ENCODE results near the gene MORN5. TPM values are rescaled to one million over a fixed set of nuclear protein-coding genes. Genes with fewer than 3 reads are reported as not detected.

The MORN5 gene
- total RNA-seq, 4 donors from 2014 or later: 1.8 to 12.6 TPM; not detected in 2

DNA sequence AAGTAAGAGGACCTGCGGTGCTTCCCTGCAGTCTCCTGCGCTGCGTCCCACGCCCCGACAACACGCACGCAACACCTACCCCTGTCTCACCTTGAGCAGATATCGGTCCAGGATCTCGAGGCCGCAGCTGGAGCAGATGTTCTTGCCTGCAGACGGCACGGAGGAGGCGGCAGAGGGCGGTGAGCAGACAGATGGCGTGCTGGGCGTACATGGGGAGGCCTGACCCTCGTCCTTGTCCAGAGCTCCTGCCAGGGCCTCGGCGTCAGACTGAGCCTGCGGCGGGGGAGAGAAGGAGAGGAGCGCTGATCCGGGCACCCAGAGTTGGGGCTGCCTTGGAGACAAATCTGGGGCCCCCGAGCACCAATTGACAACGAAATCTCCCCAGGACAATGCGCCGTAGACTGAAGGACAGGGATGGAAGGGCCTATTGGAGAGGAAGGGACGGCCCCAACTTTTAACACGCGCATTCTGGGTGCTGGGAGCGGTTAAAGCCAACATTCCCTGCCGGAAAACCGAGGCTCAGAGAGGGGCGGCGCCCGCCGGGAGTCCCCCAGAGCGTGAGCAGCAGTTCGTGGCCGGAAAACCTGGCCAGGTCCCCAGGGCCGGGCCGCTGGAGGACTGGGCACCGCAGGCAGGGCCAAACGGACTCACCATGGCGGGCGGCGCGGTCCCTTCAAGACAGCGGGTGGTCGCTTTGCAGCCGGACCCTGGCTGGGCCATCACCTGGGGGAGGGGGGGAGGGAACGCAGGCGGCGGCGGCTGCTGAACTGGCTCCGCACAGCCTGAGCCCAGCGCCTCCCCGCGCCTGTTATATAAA is 67.3 kb downstream of the MORN5 start:
- Histone ChIP-seq H3K36me3 (no peaks in the 10 kb centered on the region), H3K27ac (no peak overlapping the region), H3K4me3 (no peak overlapping the region), H3K4me1 (peaks cover 0 to 4% of the 10 kb centered on the region in 2 donors), H3K9me3 (no peaks in the 10 kb centered on the region), H3K27me3 (peaks cover 8 to 52% of the 10 kb centered on the region in 2 donors)
- no peak for DNase-seq
- intact Hi-C loops (cut with DNase I; ENCODE audit: low total_unique reads): no loop called here
- no peak for TF ChIP-seq POLR2A (IDR thresholded peaks at IDR 0.05)
- TF ChIP-seq, protein P1, sequence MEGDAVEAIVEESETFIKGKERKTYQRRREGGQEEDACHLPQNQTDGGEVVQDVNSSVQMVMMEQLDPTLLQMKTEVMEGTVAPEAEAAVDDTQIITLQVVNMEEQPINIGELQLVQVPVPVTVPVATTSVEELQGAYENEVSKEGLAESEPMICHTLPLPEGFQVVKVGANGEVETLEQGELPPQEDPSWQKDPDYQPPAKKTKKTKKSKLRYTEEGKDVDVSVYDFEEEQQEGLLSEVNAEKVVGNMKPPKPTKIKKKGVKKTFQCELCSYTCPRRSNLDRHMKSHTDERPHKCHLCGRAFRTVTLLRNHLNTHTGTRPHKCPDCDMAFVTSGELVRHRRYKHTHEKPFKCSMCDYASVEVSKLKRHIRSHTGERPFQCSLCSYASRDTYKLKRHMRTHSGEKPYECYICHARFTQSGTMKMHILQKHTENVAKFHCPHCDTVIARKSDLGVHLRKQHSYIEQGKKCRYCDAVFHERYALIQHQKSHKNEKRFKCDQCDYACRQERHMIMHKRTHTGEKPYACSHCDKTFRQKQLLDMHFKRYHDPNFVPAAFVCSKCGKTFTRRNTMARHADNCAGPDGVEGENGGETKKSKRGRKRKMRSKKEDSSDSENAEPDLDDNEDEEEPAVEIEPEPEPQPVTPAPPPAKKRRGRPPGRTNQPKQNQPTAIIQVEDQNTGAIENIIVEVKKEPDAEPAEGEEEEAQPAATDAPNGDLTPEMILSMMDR (IDR thresholded peaks at IDR 0.05): no peak

DNA sequence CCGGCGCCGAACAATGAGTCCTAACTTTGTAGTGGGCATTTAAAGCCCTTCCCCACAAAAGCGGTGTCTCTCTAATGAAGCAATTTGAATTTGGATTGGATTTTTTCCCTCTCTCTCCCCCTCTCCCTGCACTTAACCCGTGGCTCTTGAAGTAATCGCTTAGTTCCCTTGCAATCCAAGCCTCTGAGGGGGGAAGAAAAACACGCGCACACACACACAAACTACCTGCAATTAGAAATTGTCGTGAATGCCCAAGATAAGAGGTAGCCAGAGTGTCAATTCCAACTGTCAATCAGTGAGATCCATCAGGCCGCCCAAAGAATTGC is 67.8 kb downstream of the MORN5 start:
- no peak overlapping the region for H3K27ac ChIP-seq
- peaks cover 0 to 4% of the 10 kb centered on the region in 2 donors for H3K4me1 ChIP-seq
- H3K36me3 ChIP-seq: no peaks in the 10 kb centered on the region
- intact Hi-C loops (cut with DNase I; ENCODE audit: low total_unique reads): no loop called here
- DNase-seq: no peak
- H3K9me3 ChIP-seq: no peaks in the 10 kb centered on the region
- TF ChIP-seq, protein P1 (IDR thresholded peaks at IDR 0.05): no peak
- no peak for TF ChIP-seq POLR2A (IDR thresholded peaks at IDR 0.05)
- no peak overlapping the region for H3K4me3 ChIP-seq
- H3K27me3 ChIP-seq: peaks cover 8 to 46% of the 10 kb centered on the region in 2 donors

DNA sequence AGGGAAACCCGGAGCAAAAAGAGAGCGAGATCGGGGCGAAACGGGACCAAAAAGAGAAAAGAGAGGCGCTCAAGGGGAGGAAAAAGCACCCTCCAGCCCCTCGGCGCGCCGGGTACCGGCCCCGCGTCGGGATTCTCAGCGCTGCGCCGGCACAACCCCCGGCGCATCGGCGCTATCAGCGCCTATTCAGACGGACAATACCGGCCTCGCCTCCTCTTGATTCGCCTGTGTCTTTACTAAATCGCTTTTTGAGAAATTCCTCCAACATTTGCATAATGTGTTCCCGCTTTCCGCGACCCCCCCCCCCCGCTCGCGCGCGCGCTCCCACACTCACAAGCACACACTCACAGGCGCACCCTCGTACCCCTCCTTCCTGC is 68.5 kb downstream of the MORN5 start:
- Histone ChIP-seq H3K36me3 (no peaks in the 10 kb centered on the region), H3K4me3 (peak overlapping the region; percentile 18 to 38), H3K27ac (peak overlapping the region in 1 of 2 donors; percentile 32), H3K27me3 (peaks cover 8 to 43% of the 10 kb centered on the region in 2 donors), H3K9me3 (no peaks in the 10 kb centered on the region), H3K4me1 (peaks cover 0 to 4% of the 10 kb centered on the region in 2 donors)
- DNase-seq: no peak
- intact Hi-C loops (cut with DNase I; ENCODE audit: low total_unique reads): no loop called here
- TF ChIP-seq, protein P1 (IDR thresholded peaks at IDR 0.05): no peak
- TF ChIP-seq POLR2A (IDR thresholded peaks at IDR 0.05): no peak

DNA sequence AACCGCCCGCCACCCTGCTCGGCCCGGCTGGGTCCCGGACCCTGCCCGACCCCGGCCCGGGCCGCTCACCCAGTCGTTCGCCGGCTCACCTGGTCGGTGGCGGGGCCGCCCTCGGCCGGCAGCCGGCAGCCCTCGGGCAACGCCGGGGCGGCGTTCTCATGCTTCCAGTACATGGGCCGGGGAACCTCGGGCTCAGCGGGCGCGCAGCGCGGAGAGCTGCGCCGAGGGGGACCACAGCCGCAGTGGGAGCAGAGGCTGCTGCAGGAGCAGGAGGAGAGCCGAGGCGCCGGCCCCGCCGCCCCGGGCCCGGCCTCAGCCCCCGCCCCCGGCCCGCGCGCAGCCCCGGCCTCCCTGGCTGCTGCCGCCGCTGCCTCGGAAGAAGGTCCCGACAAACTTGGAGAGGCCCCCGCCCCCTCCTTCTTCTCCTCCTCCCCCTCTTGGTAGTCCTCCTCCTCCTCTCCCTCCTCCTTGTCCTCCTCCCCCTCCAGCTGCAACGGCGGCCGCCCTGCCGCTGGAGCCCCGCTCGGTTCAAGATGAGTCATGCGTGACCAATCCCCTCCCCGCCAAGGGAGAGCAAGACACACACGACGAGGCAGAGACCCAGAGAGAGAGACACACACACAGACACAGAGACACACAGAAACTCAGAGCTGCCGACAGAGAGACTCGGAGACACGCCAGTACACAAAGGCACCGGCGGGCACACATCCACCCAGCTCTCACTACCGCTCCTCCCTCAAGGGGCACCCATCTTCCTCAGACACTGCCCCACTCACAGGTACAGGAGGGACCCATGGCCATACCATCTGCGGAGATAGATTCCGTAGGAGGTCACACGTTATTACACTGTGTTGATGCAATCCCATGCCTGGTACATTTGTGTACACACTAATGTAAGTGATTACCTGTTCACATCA is 69.1 kb downstream of the MORN5 start, which contains the start of gene LHX6:
LHX6 (minus strand) TSS at position 390 of the 917 bp plus-strand sequence; CDS start at position 173, 217 bp downstream.
- peaks cover 8 to 38% of the 10 kb centered on the region in 2 donors for H3K27me3 ChIP-seq
- H3K27ac ChIP-seq: peak within 1 kb of the TSS in 1 of 2 donors; percentile 32
- H3K9me3 ChIP-seq: no peaks in the 10 kb centered on the region
- DNase-seq: no peak
- intact Hi-C loops (cut with DNase I; ENCODE audit: low total_unique reads): no loop called here
- H3K4me3 ChIP-seq: peak within 1 kb of the TSS; percentile 18 to 38
- TF ChIP-seq, protein P1 (IDR thresholded peaks at IDR 0.05): no peak
- TF ChIP-seq POLR2A (IDR thresholded peaks at IDR 0.05): no peak
- H3K4me1 ChIP-seq: peaks cover 0 to 4% of the 10 kb centered on the region in 2 donors
- no peaks in the 10 kb centered on the region for H3K36me3 ChIP-seq
